ENCODE data around the gene TENM4.

TENM4 gene

GRCh38 chr11:79363861-79364378, 76.9 kb downstream of the TENM4 start:
- no peak for TF ChIP-seq CTCF (IDR thresholded peaks at IDR 0.05; ENCODE audit: insufficient read depth, low read length, missing control alignments)
- POLR2A ChIA-PET = no interaction called here
- no peak for DNase-seq (ENCODE audit: low read depth, low spot score)
- H3K4me3 ChIP-seq (ENCODE audit: low read depth, low read length) = no peak overlapping the region
- CTCF ChIA-PET = interaction anchor here (1.2 kb wide), 1 partner anchor 8 kb away, joined by 3 read pairs; no protein-coding TSS in a partner anchor

- POLR2A ChIA-PET = no interaction called here
- no peak for TF ChIP-seq CTCF (IDR thresholded peaks at IDR 0.05; ENCODE audit: insufficient read depth, low read length, missing control alignments)
- H3K4me3 ChIP-seq (ENCODE audit: low read depth, low read length) = no peak overlapping the region
- DNase-seq (ENCODE audit: low read depth, low spot score) = no peak
- CTCF ChIA-PET = interaction anchor here (1.2 kb wide), 1 partner anchor 8 kb away, joined by 3 read pairs; no protein-coding TSS in a partner anchor
These were observed 77.6 kb downstream of the TENM4 start for GRCh38 chr11:79363256-79363655.

DNA sequence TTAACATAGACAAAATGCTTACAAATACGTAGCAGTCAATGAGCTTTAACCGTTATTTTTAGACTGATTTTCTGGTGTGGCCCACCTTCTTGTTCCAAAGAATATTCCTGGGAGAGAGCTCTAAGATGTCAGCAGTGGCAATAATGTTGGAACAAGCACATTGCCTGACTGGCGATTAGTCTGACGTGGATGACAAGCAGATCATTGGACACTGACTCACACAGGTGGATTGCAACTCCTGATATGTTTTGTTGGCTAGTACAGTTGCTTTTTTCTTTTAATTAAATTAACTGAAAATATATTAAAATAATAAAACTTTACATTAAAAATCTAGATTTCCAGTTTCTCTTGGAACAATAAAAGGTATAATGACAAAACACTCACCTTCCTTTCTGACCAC, 78.0 kb downstream of the TENM4 start:
- no peak for TF ChIP-seq CTCF (IDR thresholded peaks at IDR 0.05; ENCODE audit: insufficient read depth, low read length, missing control alignments)
- no peak for DNase-seq (ENCODE audit: low read depth, low spot score)
- POLR2A ChIA-PET = no interaction called here
- no peak overlapping the region for H3K4me3 ChIP-seq (ENCODE audit: low read depth, low read length)
- CTCF ChIA-PET = interaction anchor here (0.7 kb wide), 1 partner anchor 23 kb away, joined by 3 read pairs; no protein-coding TSS in a partner anchor

DNA sequence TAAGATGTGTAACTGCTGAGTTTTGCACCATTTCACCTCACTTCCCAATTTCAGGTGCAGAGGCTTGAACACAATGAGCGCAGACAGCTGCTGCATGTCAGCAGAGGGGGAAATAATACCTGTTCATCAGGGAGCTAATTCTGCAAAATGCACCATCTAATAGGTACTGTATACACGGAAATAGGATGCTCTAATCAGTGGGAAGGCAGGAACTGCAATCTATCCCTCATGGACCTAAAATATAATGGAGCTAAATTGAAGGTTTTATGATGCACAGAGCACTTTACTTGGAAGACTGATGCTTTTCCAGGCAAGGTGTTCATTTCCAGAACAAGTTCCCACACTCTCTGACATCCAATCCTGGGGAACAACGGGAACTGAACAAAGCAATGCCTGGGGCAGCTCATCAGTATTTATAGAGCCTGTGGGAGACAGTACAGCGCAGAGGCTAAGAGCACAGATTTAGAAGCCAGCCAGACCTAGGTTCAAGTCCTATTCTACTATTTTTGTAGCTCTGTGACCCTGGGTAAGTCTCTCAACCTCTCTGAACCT, 78.5 kb downstream of the TENM4 start:
- no peak for TF ChIP-seq CTCF (IDR thresholded peaks at IDR 0.05; ENCODE audit: insufficient read depth, low read length, missing control alignments)
- no peak overlapping the region for H3K4me3 ChIP-seq (ENCODE audit: low read depth, low read length)
- no peak for DNase-seq (ENCODE audit: low read depth, low spot score)
- CTCF ChIA-PET = interaction anchor here (0.7 to 0.8 kb wide), 2 partner anchors 9 to 23 kb away, joined by 3 read pairs; no protein-coding TSS in a partner anchor
- POLR2A ChIA-PET = no interaction called here

- ChIA-PET POLR2A (no interaction called here), CTCF (interaction anchor here (1.1 kb wide), 1 partner anchor 10 kb away, joined by 4 read pairs; no protein-coding TSS in a partner anchor)
- no peak for TF ChIP-seq CTCF (IDR thresholded peaks at IDR 0.05; ENCODE audit: insufficient read depth, low read length, missing control alignments)
- no peak for DNase-seq (ENCODE audit: low read depth, low spot score)
- H3K4me3 ChIP-seq (ENCODE audit: low read depth, low read length) = no peak overlapping the region
These were observed 82.6 kb downstream of the TENM4 start for GRCh38 chr11:79358258-79358657.

GRCh38 chr11:79353706-79354105, 87.1 kb downstream of the TENM4 start:
- H3K4me3 ChIP-seq (ENCODE audit: low read depth, low read length) = no peak overlapping the region
- TF ChIP-seq CTCF (IDR thresholded peaks at IDR 0.05; ENCODE audit: insufficient read depth, low read length, missing control alignments) = no peak
- POLR2A ChIA-PET = no interaction called here
- CTCF ChIA-PET = interaction anchor here (0.9 to 2.0 kb wide), 3 partner anchors 8 to 47 kb away, joined by 3 to 4 read pairs (median 3); no protein-coding TSS in a partner anchor
- DNase-seq (ENCODE audit: low read depth, low spot score) = no peak
